Coronary artery (tissue), 2 donors: ENCODE measurements around the gene SMIM32.

ENCODE experiments used
- DNase-seq: peaks from one replicate; pipeline ENCODE4 v3.0.0-alpha.2; 2017; ENCODE audit warnings: low spot score
- H3K27ac ChIP-seq, 2 donors: fragments of 200-600 bp; sonication (generic); one replicate each; pipeline ENCODE4 v1.5.1; 2016 to 2019
- H3K4me3 ChIP-seq: fragments of 200-600 bp; sonication (generic); 2 replicates; pipeline ENCODE4 v1.5.1; 2016; ENCODE audit warnings: mild to moderate bottlenecking, moderate library complexity
- TF ChIP-seq, protein P1 (sequence below): fragments of 200-600 bp; sonication (generic); IDR thresholded peaks from one replicate; pipeline ENCODE4 v1.5.1; 2019; ENCODE audit warnings: antibody characterized with exemption

The SMIM32 gene

DNA sequence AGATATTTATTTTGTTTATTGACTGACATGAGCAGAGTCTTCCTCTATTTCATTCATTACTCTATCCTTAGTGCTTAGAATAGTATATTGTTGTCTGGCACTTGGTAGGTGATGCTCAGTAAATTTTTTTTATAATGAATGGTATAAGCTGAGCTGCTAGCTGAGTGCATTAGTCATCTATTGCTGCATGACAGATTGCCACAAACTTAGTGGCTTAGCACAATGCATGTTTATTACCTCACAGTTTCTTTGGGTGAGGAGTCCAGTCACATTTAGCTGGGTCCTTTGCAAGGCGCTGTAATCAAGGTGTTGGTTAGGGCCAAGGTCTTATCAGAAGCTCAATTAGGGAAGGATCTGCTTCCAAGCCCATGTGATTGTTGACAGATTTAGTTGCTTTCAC is 37.2 kb downstream of the SMIM32 start:
- TF ChIP-seq, protein P1, sequence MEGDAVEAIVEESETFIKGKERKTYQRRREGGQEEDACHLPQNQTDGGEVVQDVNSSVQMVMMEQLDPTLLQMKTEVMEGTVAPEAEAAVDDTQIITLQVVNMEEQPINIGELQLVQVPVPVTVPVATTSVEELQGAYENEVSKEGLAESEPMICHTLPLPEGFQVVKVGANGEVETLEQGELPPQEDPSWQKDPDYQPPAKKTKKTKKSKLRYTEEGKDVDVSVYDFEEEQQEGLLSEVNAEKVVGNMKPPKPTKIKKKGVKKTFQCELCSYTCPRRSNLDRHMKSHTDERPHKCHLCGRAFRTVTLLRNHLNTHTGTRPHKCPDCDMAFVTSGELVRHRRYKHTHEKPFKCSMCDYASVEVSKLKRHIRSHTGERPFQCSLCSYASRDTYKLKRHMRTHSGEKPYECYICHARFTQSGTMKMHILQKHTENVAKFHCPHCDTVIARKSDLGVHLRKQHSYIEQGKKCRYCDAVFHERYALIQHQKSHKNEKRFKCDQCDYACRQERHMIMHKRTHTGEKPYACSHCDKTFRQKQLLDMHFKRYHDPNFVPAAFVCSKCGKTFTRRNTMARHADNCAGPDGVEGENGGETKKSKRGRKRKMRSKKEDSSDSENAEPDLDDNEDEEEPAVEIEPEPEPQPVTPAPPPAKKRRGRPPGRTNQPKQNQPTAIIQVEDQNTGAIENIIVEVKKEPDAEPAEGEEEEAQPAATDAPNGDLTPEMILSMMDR = no peak
- no peak for DNase-seq
- H3K27ac ChIP-seq = no peak overlapping the region
- no peak overlapping the region for H3K4me3 ChIP-seq

DNA sequence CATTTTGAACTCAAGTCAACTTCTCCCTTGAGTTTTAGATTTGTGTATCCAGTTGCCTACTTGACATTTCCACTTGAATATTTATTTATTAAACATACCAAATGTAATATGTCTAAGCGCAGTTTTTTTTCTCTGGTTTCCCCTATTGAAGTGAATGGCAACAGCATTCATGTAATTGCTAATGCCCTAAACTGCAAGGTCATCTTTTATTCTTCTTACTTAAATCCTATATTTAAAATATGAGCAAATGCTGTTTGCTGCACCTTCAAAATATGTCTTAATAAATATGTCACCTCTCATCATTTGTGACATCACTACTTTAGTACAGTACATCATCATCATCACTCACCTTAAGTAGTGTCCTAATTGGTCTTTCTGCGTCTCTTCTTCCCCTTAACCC is 37.9 kb downstream of the SMIM32 start:
- H3K4me3 ChIP-seq = no peak overlapping the region
- no peak overlapping the region for H3K27ac ChIP-seq
- DNase-seq = no peak
- TF ChIP-seq, protein P1 = no peak

DNA sequence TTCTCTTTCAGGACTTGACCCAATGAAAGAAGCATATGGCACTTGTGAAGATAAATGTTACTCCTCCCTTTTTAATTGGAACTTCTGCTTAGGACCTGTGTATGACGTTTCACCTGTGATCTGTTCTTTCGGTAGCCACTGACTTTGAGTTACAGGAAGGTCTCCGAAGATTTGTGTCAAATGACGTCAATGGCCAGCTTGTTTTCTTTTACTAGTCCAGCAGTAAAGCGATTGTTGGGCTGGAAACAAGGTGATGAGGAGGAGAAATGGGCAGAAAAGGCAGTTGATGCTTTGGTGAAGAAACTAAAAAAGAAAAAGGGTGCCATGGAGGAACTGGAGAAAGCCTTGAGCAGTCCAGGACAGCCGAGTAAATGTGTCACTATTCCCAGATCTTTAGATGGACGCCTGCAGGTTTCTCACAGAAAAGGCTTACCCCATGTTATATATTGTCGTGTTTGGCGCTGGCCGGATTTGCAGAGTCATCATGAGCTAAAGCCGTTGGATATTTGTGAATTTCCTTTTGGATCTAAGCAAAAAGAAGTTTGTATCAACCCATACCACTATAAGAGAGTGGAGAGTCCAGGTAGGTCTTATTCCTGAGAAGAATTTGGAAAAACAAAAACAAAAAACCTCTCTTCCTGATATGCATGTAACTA is 39.3 kb downstream of the SMIM32 start:
- DNase-seq = no peak
- no peak overlapping the region for H3K4me3 ChIP-seq

DNA sequence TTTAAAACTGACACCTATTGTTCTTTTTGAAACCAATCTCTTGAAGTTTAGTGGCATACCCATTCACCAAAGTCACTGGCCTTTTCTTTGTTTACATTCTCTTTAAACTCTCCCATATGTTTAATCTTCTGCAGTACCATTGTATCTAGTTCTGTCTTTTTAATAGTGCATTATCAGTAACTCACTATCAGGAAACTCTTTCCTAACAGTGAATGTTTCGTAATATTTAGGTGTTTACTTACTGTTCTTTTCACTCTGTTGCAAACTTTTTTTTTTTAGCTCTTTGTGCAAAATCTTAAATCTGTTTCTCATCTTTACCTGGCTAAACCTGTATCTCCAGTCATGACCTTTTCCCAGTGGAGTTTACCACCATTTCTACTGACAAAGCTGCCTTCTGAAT is 43.1 kb downstream of the SMIM32 start:
- no peak for DNase-seq
- Histone ChIP-seq H3K27ac (no peak overlapping the region), H3K4me3 (no peak overlapping the region)
- TF ChIP-seq, protein P1 = no peak

More for the DNA sequence above, 39.3 kb downstream of the SMIM32 start:
- no peak overlapping the region for H3K27ac ChIP-seq
- TF ChIP-seq, protein P1 = no peak

DNA sequence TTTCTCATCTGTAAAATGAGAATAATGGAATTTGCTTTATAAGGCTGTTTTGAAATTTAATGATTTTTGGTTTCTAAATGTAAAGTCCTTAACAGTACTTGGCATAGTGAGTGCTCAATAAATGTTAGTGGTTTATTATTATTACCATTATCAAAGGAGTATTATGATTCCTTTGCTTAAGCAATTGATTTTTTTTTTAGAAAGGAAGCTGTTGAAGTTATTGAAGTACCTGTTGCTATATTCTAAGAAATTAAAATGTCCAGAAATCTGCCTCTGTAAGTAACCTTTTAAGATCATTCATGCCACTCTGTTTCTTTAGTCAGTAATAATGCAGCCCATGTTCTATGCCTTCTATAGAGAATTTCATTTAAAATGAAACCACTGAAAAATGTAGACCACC is 45.3 kb downstream of the SMIM32 start:
- H3K27ac ChIP-seq = no peak overlapping the region
- DNase-seq = no peak
- TF ChIP-seq, protein P1 = no peak
- H3K4me3 ChIP-seq = no peak overlapping the region

DNA sequence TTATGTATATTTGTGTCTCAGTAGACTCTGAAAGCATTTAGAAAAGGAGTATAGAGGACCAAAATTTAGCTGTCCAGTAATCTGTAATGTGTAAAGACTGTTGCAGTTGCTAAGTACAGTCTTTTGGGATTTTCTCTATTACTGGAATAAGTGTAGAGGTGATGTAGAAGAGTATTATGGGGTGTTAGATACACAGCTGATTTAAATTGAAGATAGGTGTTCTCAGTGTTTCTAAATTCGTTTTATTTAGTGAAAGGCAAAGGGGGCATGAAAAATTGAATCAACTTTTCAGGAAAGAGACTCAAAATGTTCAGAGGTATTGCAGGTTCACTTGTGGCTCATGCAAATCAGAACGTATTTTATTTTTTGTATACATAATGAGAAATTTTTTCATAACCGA is 46.8 kb downstream of the SMIM32 start:
- no peak overlapping the region for H3K4me3 ChIP-seq
- TF ChIP-seq, protein P1 = no peak
- DNase-seq = no peak
- H3K27ac ChIP-seq = no peak overlapping the region

DNA sequence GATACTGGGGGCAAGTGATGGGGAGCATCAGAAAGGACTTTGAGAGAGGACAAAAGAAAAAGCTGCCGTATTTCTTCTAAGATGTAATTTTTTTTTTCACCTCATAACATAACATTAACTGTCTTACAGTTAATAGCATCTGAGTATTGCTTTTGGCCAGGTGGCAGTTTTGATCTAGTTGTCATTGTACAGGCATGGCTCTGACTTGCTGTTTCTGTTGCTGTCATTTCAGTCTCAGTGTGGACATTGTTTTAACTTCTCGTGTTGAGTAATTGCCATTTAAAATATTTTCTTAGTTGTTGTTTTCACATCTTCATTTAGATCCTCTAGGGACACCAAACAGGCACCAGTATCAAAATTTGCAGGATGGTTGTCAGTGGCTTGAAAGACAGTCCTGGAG is 47.9 kb downstream of the SMIM32 start:
- Histone ChIP-seq H3K27ac (no peak overlapping the region), H3K4me3 (no peak overlapping the region)
- TF ChIP-seq, protein P1 = no peak
- no peak for DNase-seq
